WTC11 (cell line): ENCODE results near the gene FOLR1. TPM values are rescaled to one million over a fixed set of nuclear protein-coding genes. Genes with fewer than 3 reads are reported as not detected.

Experiments
- ATAC-seq: fragments of 200-7000 bp; cut with Tn5 transposase; 2 replicates; pipeline ENCODE4 v1.10.0; 2021; ENCODE audit warnings: mild to moderate bottlenecking, moderate library complexity
- CTCF ChIA-PET: fragments of 300-600 bp; sonication (Branson Sonifier 250); formaldehyde crosslinking; loops from one replicate; lab custom pipeline; 2021; ENCODE audit warnings: antibody characterized with exemption; lab: Charles Lee
- POLR2A ChIA-PET: fragments of 350-600 bp; sonication (Branson Sonifier 250); formaldehyde crosslinking; loops from one replicate; lab custom pipeline; 2021; ENCODE audit warnings: antibody characterized with exemption; lab: Charles Lee
- DNase-seq: peaks from one replicate; pipeline ENCODE4 v3.0.0; 2021; ENCODE audit warnings: low spot score
- H3K27ac Mint-ChIP-seq: 2 replicates; pipeline ENCODE4 v1.8.0; 2021; ENCODE audit warnings: mixed read lengths
- H3K27me3 Mint-ChIP-seq: 2 replicates; pipeline ENCODE4 v1.8.0; 2021; ENCODE audit warnings: low read depth, mild to moderate bottlenecking, moderate library complexity, mixed read lengths
- H3K36me3 Mint-ChIP-seq: 2 replicates; pipeline ENCODE4 v1.8.0; 2021; ENCODE audit warnings: mixed read lengths
- H3K4me1 Mint-ChIP-seq: 2 replicates; pipeline ENCODE4 v1.8.0; 2022; ENCODE audit warnings: mixed read lengths
- H3K4me3 Mint-ChIP-seq: 2 replicates; pipeline ENCODE4 v1.8.0; 2021; ENCODE audit warnings: mild to moderate bottlenecking, moderate library complexity, mixed read lengths
- H3K9me3 Mint-ChIP-seq: 2 replicates; pipeline ENCODE4 v1.8.0; 2021; ENCODE audit warnings: mixed read lengths
- CTCF ChIP-seq: fragments of 200-600 bp; IDR thresholded peaks from 2 replicates; pipeline ENCODE4 v1.8.0; 2022; ENCODE audit warnings: antibody characterized with exemption
- ETV6 ChIP-seq: sonication (generic); formaldehyde crosslinking; IDR thresholded peaks from 2 replicates; pipeline ENCODE4 v1.8.1; 2022; ENCODE audit warnings: mild to moderate bottlenecking, missing genetic modification reagents
- NR1H2 ChIP-seq: sonication (generic); formaldehyde crosslinking; IDR thresholded peaks from 2 replicates; pipeline ENCODE4 v1.9.0; 2021; ENCODE audit warnings: mild to moderate bottlenecking, moderate library complexity, missing genetic modification reagents
- PRDM15 ChIP-seq: sonication (generic); formaldehyde crosslinking; IDR thresholded peaks from 2 replicates; pipeline ENCODE4 v1.8.0; 2022; ENCODE audit warnings: missing genetic modification reagents
- SP1 ChIP-seq: sonication (generic); formaldehyde crosslinking; conservative IDR thresholded peaks from 2 replicates; pipeline ENCODE4 v1.8.1; 2022; ENCODE audit warnings: missing genetic modification reagents
- ZBTB21 ChIP-seq: sonication (generic); formaldehyde crosslinking; IDR thresholded peaks from 2 replicates; pipeline ENCODE4 v1.8.1; 2023; ENCODE audit warnings: mild to moderate bottlenecking, missing genetic modification reagents, borderline replicate concordance
- ZNF121 ChIP-seq: sonication (generic); formaldehyde crosslinking; IDR thresholded peaks from 2 replicates; pipeline ENCODE4 v1.8.0; 2023; ENCODE audit warnings: missing genetic modification reagents
- total RNA-seq: library from RNA; stranded (reverse); gene quantifications from 3 replicates; pipeline ENCODE4 v1.2.3, GENCODE V29; 2021
- TF ChIP-seq, protein P1 (sequence below): sonication (generic); formaldehyde crosslinking; IDR thresholded peaks from 2 replicates; pipeline ENCODE4 v1.8.0; 2023; ENCODE audit warnings: mild to moderate bottlenecking, missing genetic modification reagents
- TF ChIP-seq, protein P2 (sequence below): sonication (generic); formaldehyde crosslinking; IDR thresholded peaks from 2 replicates; pipeline ENCODE4 v1.8.0; 2022; ENCODE audit warnings: mild to moderate bottlenecking, missing genetic modification reagents
- TF ChIP-seq, protein P3 (sequence below): sonication (generic); formaldehyde crosslinking; IDR thresholded peaks from 2 replicates; pipeline ENCODE4 v1.8.1; 2023; ENCODE audit warnings: mild to moderate bottlenecking, moderate library complexity, missing genetic modification reagents

Gene FOLR1
- total RNA-seq, 1 experiment from 2014 or later, result 0.35 TPM

DNA sequence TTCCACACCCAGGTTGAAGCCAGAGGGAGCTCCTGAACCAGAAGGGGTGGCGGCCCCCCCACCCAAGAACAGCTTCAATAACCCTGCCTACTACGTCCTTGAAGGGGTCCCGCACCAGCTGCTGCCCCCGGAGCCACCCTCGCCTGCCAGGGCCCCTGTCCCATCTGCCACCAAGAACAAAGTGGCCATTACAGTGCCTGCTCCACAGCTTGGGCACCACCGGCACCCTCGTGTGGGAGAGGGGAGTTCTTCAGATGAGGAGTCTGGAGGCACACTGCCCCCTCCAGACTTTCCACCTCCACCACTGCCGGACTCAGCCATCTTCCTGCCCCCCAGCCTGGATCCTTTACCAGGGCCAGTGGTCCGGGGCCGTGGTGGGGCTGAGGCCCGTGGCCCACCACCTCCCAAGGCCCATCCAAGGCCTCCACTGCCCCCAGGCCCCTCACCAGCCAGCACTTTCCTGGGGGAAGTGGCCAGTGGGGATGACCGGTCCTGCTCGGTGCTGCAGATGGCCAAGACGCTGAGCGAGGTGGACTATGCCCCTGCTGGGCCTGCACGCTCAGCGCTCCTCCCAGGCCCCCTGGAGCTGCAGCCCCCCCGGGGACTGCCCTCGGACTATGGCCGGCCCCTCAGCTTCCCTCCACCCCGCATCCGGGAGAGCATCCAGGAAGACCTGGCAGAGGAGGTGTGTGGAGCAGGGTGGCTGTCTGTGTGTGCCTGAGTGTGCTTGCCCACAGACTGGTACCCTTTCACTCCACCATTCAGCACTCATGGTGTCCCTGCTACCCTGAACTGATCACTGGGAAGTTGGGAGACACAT is 45.4 kb downstream of the FOLR1 start:
- H3K4me1 Mint-ChIP-seq, result peaks cover 29% of the 10 kb centered on the region
- no peak for DNase-seq
- no peaks in the 10 kb centered on the region for H3K9me3 Mint-ChIP-seq
- TF ChIP-seq PRDM15 (CRISPR knock-in tag) (peak; percentile 71), ETV6 (CRISPR knock-in tag) (no peak)
- ChIA-PET POLR2A (interaction anchor here (0.5 to 5.7 kb wide), 4 partner anchors 13 to 197 kb away, joined by 3 to 37 read pairs (median 4); partner anchors contain the start of gene INPPL1), CTCF (interaction anchor here (0.9 to 4.8 kb wide), 30 partner anchors 10 to 353 kb away, joined by 3 to 123 read pairs (median 6); partner anchors contain the start of genes CLPB, FOLR2 and INPPL1)
- H3K27me3 Mint-ChIP-seq, result peaks cover 39% of the 10 kb centered on the region
- peaks cover 27% of the 10 kb centered on the region for H3K36me3 Mint-ChIP-seq
- peak overlapping the region; percentile 60; the same call in 1 of the 2 replicates for H3K27ac Mint-ChIP-seq
- H3K4me3 Mint-ChIP-seq, result no peak overlapping the region
- no peak for ATAC-seq

- ChIA-PET CTCF (interaction anchor here (0.6 to 4.8 kb wide), 38 partner anchors 9 to 352 kb away, joined by 3 to 123 read pairs (median 4); partner anchors contain the start of genes ANAPC15, CLPB, FOLR2 and INPPL1), POLR2A (interaction anchor here (0.6 to 5.7 kb wide), 5 partner anchors 9 to 310 kb away, joined by 3 to 37 read pairs (median 3); partner anchors contain the start of genes INPPL1 and XNDC1N)
- Mint-ChIP-seq H3K4me3 (peak overlapping the region; percentile 73), H3K27ac (no peak overlapping the region), H3K27me3 (peaks cover 46% of the 10 kb centered on the region), H3K4me1 (peaks cover 31% of the 10 kb centered on the region), H3K9me3 (no peaks in the 10 kb centered on the region), H3K36me3 (peaks cover 21% of the 10 kb centered on the region)
- peak; percentile 81 for ATAC-seq
- TF ChIP-seq ZBTB21 (peak; percentile 41), CTCF (peak; percentile 84), ZNF121 (CRISPR knock-in tag) (no peak), NR1H2 (CRISPR knock-in tag) (no peak), SP1 (CRISPR knock-in tag) (peak; percentile 70)
- TF ChIP-seq, protein P1, sequence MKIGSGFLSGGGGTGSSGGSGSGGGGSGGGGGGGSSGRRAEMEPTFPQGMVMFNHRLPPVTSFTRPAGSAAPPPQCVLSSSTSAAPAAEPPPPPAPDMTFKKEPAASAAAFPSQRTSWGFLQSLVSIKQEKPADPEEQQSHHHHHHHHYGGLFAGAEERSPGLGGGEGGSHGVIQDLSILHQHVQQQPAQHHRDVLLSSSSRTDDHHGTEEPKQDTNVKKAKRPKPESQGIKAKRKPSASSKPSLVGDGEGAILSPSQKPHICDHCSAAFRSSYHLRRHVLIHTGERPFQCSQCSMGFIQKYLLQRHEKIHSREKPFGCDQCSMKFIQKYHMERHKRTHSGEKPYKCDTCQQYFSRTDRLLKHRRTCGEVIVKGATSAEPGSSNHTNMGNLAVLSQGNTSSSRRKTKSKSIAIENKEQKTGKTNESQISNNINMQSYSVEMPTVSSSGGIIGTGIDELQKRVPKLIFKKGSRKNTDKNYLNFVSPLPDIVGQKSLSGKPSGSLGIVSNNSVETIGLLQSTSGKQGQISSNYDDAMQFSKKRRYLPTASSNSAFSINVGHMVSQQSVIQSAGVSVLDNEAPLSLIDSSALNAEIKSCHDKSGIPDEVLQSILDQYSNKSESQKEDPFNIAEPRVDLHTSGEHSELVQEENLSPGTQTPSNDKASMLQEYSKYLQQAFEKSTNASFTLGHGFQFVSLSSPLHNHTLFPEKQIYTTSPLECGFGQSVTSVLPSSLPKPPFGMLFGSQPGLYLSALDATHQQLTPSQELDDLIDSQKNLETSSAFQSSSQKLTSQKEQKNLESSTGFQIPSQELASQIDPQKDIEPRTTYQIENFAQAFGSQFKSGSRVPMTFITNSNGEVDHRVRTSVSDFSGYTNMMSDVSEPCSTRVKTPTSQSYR (CRISPR knock-in tag), result peak; percentile 91
- TF ChIP-seq, protein P2, sequence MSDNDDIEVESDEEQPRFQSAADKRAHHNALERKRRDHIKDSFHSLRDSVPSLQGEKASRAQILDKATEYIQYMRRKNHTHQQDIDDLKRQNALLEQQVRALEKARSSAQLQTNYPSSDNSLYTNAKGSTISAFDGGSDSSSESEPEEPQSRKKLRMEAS, result peak; percentile 47; the same call in 1 of the 2 replicates
- TF ChIP-seq, protein P3, sequence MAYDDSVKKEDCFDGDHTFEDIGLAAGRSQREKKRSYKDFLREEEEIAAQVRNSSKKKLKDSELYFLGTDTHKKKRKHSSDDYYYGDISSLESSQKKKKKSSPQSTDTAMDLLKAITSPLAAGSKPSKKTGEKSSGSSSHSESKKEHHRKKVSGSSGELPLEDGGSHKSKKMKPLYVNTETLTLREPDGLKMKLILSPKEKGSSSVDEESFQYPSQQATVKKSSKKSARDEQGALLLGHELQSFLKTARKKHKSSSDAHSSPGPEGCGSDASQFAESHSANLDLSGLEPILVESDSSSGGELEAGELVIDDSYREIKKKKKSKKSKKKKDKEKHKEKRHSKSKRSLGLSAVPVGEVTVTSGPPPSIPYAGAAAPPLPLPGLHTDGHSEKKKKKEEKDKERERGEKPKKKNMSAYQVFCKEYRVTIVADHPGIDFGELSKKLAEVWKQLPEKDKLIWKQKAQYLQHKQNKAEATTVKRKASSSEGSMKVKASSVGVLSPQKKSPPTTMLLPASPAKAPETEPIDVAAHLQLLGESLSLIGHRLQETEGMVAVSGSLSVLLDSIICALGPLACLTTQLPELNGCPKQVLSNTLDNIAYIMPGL (CRISPR knock-in tag), result peak; percentile 29; the same call in 1 of the 2 replicates
- peak; percentile 94 for DNase-seq
Observed at GRCh38 chr11:72238040-72238450, 46.1 kb downstream of the FOLR1 start.
